Activated T-cell treated with anti-CD3 and anti-CD28 coated beads, Interleukin-2, amount 50 U/mL, for 72 hours (primary cell): ENCODE measurements around the gene FXYD3. TPM values are rescaled to one million over a fixed set of nuclear protein-coding genes. Genes with fewer than 3 reads are reported as not detected.

Experiments
- ATAC-seq, 2 donors: fragments of 150-1000 bp; cut with Tn5 transposase; replicated peaks in 1 of 2; 2 replicates each; pipeline ENCODE4 v1.10.0; 2021; ENCODE audit warnings: moderate library complexity in 2 of 2, mild to moderate bottlenecking in 1 of 2
- DNase-seq, 2 donors: peaks; one replicate each; pipeline ENCODE4 v3.0.0; 2021 to 2022; ENCODE audit warnings: mixed read lengths in 1 of 2
- H3K27ac Mint-ChIP-seq: one replicate; pipeline ENCODE4 v1.8.0; 2022; ENCODE audit warnings: mild to moderate bottlenecking, moderate library complexity, mixed read lengths
- H3K27me3 Mint-ChIP-seq: one replicate; pipeline ENCODE4 v1.8.0; 2022; ENCODE audit warnings: low read depth, mixed read lengths
- H3K36me3 Mint-ChIP-seq, 2 donors: one replicate each; pipeline ENCODE4 v1.8.0; 2022; ENCODE audit warnings: mixed read lengths in 2 of 2, mild to moderate bottlenecking in 1 of 2; ENCODE audit not compliant: insufficient read depth in 2 of 2
- H3K4me1 Mint-ChIP-seq: one replicate; pipeline ENCODE4 v1.8.0; 2022; ENCODE audit warnings: low read depth, mixed read lengths
- H3K4me3 Mint-ChIP-seq, 2 donors: one replicate each; pipeline ENCODE4 v1.8.0; 2022; ENCODE audit warnings: mild to moderate bottlenecking in 2 of 2, mixed read lengths in 2 of 2, moderate library complexity in 2 of 2
- H3K9me3 Mint-ChIP-seq, 2 donors: one replicate each; pipeline ENCODE4 v1.8.0; 2022; ENCODE audit warnings: mixed read lengths in 2 of 2
- total RNA-seq, 2 donors: library from RNA; stranded (reverse); gene quantifications; one replicate each; pipeline ENCODE4 v1.2.3, GENCODE V29; 2022

The FXYD3 gene
- total RNA-seq, 2 donors from 2014 or later, result not detected

GRCh38 chr19:35117799-35118198, 2.2 kb downstream of the FXYD3 start:
- H3K27me3 Mint-ChIP-seq, result no peaks in the 10 kb centered on the region
- no peak overlapping the region for H3K27ac Mint-ChIP-seq
- no peaks in the 10 kb centered on the region for H3K36me3 Mint-ChIP-seq
- DNase-seq (no peak), ATAC-seq (no peak)
- H3K9me3 Mint-ChIP-seq, result no peaks in the 10 kb centered on the region
- H3K4me1 Mint-ChIP-seq, result peaks cover 7% of the 10 kb centered on the region
- H3K4me3 Mint-ChIP-seq, result no peak overlapping the region

- Mint-ChIP-seq H3K27ac (no peak overlapping the region), H3K4me3 (no peak overlapping the region), H3K36me3 (no peaks in the 10 kb centered on the region), H3K4me1 (peaks cover 7% of the 10 kb centered on the region), H3K9me3 (no peaks in the 10 kb centered on the region), H3K27me3 (no peaks in the 10 kb centered on the region)
- ATAC-seq (no peak), DNase-seq (no peak)
Observed at GRCh38 chr19:35118268-35119020, 2.8 kb downstream of the FXYD3 start.

- H3K27ac Mint-ChIP-seq, result no peak overlapping the region
- no peak for ATAC-seq
- DNase-seq, result no peak
- H3K36me3 Mint-ChIP-seq, result no peaks in the 10 kb centered on the region
- H3K27me3 Mint-ChIP-seq, result no peaks in the 10 kb centered on the region
- peaks cover 14% of the 10 kb centered on the region for H3K4me1 Mint-ChIP-seq
- no peak overlapping the region for H3K4me3 Mint-ChIP-seq
- H3K9me3 Mint-ChIP-seq, result no peaks in the 10 kb centered on the region
Observed at GRCh38 chr19:35119091-35119490, 3.5 kb downstream of the FXYD3 start.

GRCh38 chr19:35119578-35120155, 4.0 kb downstream of the FXYD3 start:
- Mint-ChIP-seq H3K27me3 (no peaks in the 10 kb centered on the region), H3K36me3 (no peaks in the 10 kb centered on the region), H3K4me3 (no peak overlapping the region), H3K9me3 (no peaks in the 10 kb centered on the region), H3K4me1 (peaks cover 15% of the 10 kb centered on the region), H3K27ac (no peak overlapping the region)
- DNase-seq, result no peak
- no peak for ATAC-seq

GRCh38 chr19:35120492-35120891, 4.9 kb downstream of the FXYD3 start:
- Mint-ChIP-seq H3K4me3 (no peak overlapping the region), H3K36me3 (no peaks in the 10 kb centered on the region), H3K27ac (no peak overlapping the region), H3K27me3 (no peaks in the 10 kb centered on the region), H3K9me3 (no peaks in the 10 kb centered on the region), H3K4me1 (peaks cover 16% of the 10 kb centered on the region)
- no peak for DNase-seq
- ATAC-seq, result no peak

- H3K36me3 Mint-ChIP-seq, result no peaks in the 10 kb centered on the region
Observed at GRCh38 chr19:35120898-35121297, 5.3 kb downstream of the FXYD3 start.

GRCh38 chr19:35122687-35123551, 7.3 kb downstream of the FXYD3 start:
- Mint-ChIP-seq H3K27me3 (no peaks in the 10 kb centered on the region), H3K27ac (no peak overlapping the region), H3K9me3 (no peaks in the 10 kb centered on the region), H3K36me3 (no peaks in the 10 kb centered on the region), H3K4me3 (no peak overlapping the region), H3K4me1 (peaks cover 16% of the 10 kb centered on the region)
- DNase-seq, result no peak
- ATAC-seq, result no peak

More at GRCh38 chr19:35120898-35121297, 5.3 kb downstream of the FXYD3 start:
- no peaks in the 10 kb centered on the region for H3K27me3 Mint-ChIP-seq
- DNase-seq (no peak), ATAC-seq (no peak)
- H3K27ac Mint-ChIP-seq, result no peak overlapping the region
- no peaks in the 10 kb centered on the region for H3K9me3 Mint-ChIP-seq
- peaks cover 16% of the 10 kb centered on the region for H3K4me1 Mint-ChIP-seq
- H3K4me3 Mint-ChIP-seq, result no peak overlapping the region

GRCh38 chr19:35123573-35123972, 8.0 kb downstream of the FXYD3 start:
- DNase-seq, result no peak
- ATAC-seq, result no peak
- Mint-ChIP-seq H3K4me1 (peaks cover 16% of the 10 kb centered on the region), H3K4me3 (peak overlapping the region; percentile 81 to 83), H3K36me3 (no peaks in the 10 kb centered on the region), H3K27me3 (no peaks in the 10 kb centered on the region), H3K27ac (peak overlapping the region; percentile 23), H3K9me3 (no peaks in the 10 kb centered on the region)

GRCh38 chr19:35124098-35125060, 8.8 kb downstream of the FXYD3 start:
- Mint-ChIP-seq H3K4me1 (peaks cover 16% of the 10 kb centered on the region), H3K9me3 (no peaks in the 10 kb centered on the region), H3K36me3 (no peaks in the 10 kb centered on the region), H3K27ac (peak overlapping the region; percentile 52), H3K27me3 (no peaks in the 10 kb centered on the region), H3K4me3 (peak overlapping the region; percentile 81 to 83)
- ATAC-seq (peak; percentile 97 to 99), DNase-seq (peak; percentile 90)

- H3K9me3 Mint-ChIP-seq, result no peaks in the 10 kb centered on the region
- H3K36me3 Mint-ChIP-seq, result no peaks in the 10 kb centered on the region
- DNase-seq (no peak), ATAC-seq (no peak)
- no peaks in the 10 kb centered on the region for H3K27me3 Mint-ChIP-seq
- H3K4me1 Mint-ChIP-seq, result peaks cover 16% of the 10 kb centered on the region
- no peak overlapping the region for H3K27ac Mint-ChIP-seq
- H3K4me3 Mint-ChIP-seq, result peak overlapping the region in 1 of 2 donors; percentile 83
Observed at GRCh38 chr19:35125270-35125717, 9.7 kb downstream of the FXYD3 start.

- ATAC-seq (no peak), DNase-seq (no peak)
- peaks cover 16% of the 10 kb centered on the region for H3K4me1 Mint-ChIP-seq
- H3K27ac Mint-ChIP-seq, result no peak overlapping the region
- H3K9me3 Mint-ChIP-seq, result no peaks in the 10 kb centered on the region
- H3K36me3 Mint-ChIP-seq, result no peaks in the 10 kb centered on the region
- H3K27me3 Mint-ChIP-seq, result no peaks in the 10 kb centered on the region
- H3K4me3 Mint-ChIP-seq, result peak overlapping the region in 1 of 2 donors; percentile 47
Observed at GRCh38 chr19:35125749-35126623, 10.4 kb downstream of the FXYD3 start.

- H3K4me3 Mint-ChIP-seq, result no peak overlapping the region
- H3K27ac Mint-ChIP-seq, result no peak overlapping the region
- H3K9me3 Mint-ChIP-seq, result no peaks in the 10 kb centered on the region
- no peaks in the 10 kb centered on the region for H3K36me3 Mint-ChIP-seq
- H3K4me1 Mint-ChIP-seq, result peaks cover 16% of the 10 kb centered on the region
- DNase-seq, result no peak
- no peak for ATAC-seq
- H3K27me3 Mint-ChIP-seq, result no peaks in the 10 kb centered on the region
Observed at GRCh38 chr19:35126624-35126959, 11.0 kb downstream of the FXYD3 start.
